ENCODE measurements around the gene RIMBP2.

DNA sequence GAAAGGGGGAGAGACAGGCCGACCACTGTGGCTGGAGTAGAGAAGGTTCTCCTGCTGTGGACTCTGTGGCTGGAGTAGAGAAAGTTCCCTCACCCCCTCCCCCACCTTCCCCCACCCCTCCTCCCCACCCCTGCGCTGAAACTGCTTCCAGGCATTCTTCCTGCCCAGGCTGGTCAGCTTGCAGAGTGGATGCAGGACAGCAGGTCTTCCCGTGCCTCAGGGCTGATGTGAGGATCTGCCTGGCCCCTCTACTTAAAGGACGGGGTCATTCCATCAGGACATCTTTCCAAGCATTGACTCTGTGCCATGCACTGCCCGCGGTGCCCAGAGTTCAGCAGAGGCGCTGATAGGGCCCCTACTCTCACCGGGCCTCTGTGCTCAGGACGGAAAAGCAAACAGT, 13.2 kb upstream of the RIMBP2 start:
- TF ChIP-seq CTCF (IDR thresholded peaks at IDR 0.05) = no peak
- no peak for TF ChIP-seq POLR2A (IDR thresholded peaks at IDR 0.05)

All from tibial nerve (tissue), 3 donors.